LNCaP clone FGC (cell line): Measurements from ENCODE around the gene THBS4.

Source experiments
- DNase-seq: peaks from one replicate; pipeline ENCODE4 v3.0.0-alpha.2; 2011; ENCODE audit warnings: low read depth
- H3K4me3 ChIP-seq: 2 replicates; pipeline ENCODE4 v1.5.1; 2011; ENCODE audit warnings: mild to moderate bottlenecking, low read depth, low read length, control low read depth
- CTCF ChIP-seq: IDR thresholded peaks from 2 replicates; pipeline ENCODE4 v1.5.1; 2012; ENCODE audit warnings: mild to moderate bottlenecking; ENCODE audit not compliant: control insufficient read depth, insufficient read depth; ENCODE audit errors: extremely low read depth

The THBS4 gene

GRCh38 chr5:80043187-80043586, 8.0 kb downstream of the THBS4 start:
- no peak overlapping the region for H3K4me3 ChIP-seq
- no peak for TF ChIP-seq CTCF
- DNase-seq, result no peak

DNA sequence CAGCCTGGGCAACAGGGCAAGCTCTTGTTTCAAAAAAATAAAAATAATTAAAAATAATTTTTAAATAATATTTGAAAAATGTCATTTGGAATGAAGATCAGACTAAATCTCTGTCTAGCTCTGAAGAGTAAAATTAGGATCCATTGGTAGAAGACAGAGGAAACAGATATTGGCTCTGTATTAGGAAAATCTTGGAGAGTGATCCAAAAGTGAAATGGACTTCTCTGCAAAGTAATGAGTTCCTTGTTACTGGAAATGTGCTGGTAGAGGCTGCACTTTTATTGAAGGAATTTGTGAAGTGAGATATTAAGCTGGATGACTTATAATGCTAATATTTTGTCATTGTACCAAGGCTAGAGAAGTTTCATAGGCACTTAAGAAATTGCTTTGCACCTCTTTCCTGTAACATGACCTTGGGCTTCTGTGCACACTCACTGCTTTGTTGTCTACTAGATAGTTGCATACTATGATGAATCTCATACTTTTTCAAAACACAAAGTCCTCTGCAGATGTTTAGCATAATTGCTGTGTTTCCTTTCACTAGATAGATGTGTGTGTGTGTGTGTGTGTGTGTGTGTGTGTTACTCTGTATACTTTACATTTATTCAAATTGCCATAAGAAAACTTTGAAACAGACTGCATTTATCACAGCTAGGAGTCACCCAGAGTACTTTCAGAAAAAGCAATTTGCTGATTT, 13.1 kb downstream of the THBS4 start:
- no peak overlapping the region for H3K4me3 ChIP-seq
- DNase-seq, result no peak
- no peak for TF ChIP-seq CTCF

DNA sequence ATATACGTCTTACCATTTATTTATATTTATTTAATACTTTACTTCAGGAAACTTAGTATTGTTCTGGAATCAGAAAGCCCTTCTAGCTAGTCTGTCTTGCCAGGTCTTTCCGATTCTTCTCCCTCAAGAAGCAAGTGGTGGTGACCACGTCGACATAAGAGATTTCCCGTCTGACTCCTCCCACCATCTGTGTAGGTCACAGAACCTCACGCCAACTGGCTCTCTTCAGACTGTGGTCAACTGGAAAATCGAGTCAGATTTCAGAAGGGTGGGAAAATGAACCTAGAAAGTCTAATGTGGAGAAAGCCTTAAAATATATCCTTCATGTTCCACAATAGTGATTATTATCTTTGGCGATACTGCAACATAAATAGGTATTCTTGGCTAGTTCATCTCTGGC, 17.3 kb downstream of the THBS4 start:
- no peak overlapping the region for H3K4me3 ChIP-seq
- DNase-seq, result no peak
- no peak for TF ChIP-seq CTCF

DNA sequence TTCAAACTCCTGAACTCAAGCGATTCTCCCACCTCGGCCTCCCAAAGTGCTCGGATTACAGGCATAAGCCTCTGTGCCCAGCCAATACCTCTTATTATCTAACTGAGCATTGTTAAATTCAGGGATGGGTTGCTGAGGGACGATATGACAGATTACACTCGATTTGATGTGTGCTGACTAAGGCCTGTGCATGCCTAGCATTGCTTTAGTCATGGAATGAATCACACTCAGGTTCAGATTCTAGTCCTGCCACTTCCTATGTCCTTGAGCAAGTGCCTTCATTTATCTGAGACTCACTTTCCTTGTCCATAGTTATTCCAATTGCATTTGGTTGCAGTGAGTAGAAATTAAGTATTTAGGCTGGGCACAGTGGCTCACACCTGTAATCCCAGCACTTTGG, 19.5 kb downstream of the THBS4 start:
- no peak for TF ChIP-seq CTCF
- no peak overlapping the region for H3K4me3 ChIP-seq
- no peak for DNase-seq

GRCh38 chr5:80055491-80056170, 20.5 kb downstream of the THBS4 start:
- TF ChIP-seq CTCF, result no peak
- DNase-seq, result no peak
- H3K4me3 ChIP-seq, result no peak overlapping the region

DNA sequence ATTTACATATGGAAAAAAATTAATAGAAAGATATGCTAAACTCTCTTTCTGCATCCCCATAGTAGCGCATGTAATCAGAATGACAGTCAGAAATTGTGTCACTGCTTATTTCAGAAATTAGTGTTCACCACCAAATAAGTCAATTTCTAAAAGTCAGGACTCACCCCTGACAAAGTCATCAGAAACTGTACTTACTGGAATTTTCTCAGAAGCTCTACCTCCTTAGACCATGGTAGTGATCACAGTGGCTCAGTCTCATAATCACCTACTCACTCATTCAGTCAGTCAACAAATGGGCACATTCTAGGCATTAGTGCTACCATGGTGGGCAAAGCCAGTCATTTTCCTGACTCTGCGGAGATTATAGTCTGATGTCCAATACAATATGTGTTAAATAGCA, 22.0 kb downstream of the THBS4 start:
- DNase-seq, result no peak
- H3K4me3 ChIP-seq, result no peak overlapping the region
- TF ChIP-seq CTCF, result no peak

DNA sequence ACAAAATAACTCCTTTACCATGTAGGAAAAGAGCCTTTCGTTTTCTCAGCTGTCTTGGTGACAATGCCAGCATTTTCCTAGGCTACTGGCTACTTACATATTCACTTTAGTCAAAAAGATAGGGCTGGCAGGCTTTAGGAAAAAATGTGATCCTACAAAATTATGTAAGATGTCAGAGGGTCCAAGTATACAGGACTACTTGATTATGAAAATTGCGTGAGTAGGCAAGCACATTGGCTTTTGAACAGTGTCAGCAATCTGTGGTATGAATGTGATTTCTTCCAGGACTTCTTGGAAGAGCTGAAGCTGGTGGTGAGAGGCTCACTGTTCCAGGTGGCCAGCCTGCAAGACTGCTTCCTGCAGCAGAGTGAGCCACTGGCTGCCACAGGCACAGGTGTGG, 22.8 kb downstream of the THBS4 start:
- H3K4me3 ChIP-seq, result no peak overlapping the region
- no peak for DNase-seq
- TF ChIP-seq CTCF, result no peak
